Stimulated activated CD4-positive, alpha-beta T cell treated with anti-CD3 and anti-CD28 coated beads, Interleukin-12 subunit alpha, Interleukin-12 subunit beta, amount 100 ng/mL, for 48 hours (primary cell): ENCODE results near the gene BUD31.
"Not testable (repeated sequence)": the region's sequence is repeated elsewhere in the genome, so short reads cannot be mapped to it uniquely, and the experiment has no call there.

Experiments
- DNase-seq, 3 donors: peaks; one replicate each; pipeline ENCODE4 v3.0.0-alpha.2; 2020; ENCODE audit warnings: low read depth in 2 of 3, low spot score in 1 of 3

Gene BUD31

DNA sequence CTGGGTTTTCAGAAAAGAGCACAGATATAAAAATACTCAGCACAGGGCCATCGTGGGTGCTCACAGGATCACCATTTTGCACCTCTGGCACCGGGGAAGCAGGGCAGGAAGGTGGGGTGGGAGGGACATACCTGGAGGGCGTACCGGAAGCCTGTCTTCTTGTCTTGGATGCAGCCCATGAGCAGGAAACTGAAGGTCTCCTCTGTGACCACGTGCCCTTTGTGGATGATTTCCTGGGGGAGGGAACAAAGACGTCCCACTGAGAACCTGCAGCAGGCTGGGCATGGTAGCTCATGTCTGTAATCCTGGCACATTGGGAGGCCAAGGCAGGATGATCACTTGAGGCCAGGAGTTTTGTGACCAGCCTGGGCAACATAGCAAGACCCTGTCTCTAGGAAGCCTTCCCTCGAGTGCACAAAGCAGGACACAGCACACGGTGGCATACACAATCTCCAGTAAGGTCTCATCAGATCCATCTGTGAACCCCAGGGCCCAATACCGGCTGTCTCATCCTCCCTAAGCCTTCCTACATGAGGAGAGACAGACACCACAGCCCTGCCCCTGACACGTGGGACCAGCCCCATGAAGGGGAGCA, 20.3 kb downstream of the BUD31 start:
- no peak for DNase-seq

DNA sequence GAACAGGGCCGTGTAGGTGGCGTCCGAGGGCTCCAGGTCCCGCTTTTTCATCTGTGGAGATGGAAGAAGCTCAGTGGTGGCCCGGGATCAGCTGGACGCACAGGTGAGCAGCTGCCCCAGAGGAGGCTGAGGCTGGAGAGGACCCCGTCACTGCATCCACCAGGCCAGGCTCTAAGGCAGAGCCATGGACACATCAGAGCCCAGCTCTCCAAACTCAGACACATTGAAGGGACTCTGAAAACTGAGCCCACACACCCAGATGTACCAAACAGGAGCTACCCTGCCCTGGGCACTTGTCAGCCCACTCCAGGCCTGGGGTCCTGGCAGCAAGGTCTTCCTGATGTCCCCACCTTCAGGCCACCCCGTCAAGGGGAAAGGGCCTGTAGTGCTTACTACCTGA, 21.0 kb downstream of the BUD31 start:
- DNase-seq, result no peak

DNA sequence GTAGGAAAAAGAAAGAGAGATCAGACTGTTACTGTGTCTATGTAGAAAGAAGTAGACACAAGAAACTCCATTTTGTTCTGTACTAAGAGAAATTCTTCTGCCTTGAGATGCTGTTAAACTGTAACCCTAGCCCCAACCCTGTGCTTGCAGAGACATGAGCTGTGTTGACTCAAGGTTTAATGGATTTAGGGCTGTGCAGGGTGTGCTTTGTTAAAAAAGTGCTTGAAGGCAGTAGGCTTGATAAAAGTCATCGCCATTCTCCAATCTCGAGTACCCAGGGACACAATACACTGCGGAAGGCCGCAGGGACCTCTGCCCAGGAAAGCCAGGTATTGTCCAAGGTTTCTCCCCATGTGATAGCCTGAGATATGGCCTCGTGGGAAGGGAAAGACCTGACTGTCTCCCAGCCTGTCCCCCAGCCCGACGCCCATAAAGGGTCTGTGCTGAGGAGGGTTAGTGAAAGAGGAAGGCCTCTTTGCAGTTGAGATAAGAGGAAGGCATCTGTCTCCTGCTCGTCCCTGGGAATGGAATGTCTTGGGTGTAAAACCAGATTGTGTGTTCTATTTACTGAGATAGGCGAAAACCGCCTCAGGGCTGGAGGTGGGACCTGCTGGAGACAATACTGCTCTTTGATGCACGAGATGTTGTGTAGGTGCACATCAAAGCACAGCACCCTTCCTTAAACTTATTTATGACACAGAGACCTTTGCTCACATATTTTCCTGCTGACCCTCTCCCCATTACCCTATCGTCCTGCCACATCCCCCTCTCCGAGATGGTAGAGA, 23.2 kb downstream of the BUD31 start:
- not testable (repeated sequence) for DNase-seq

DNA sequence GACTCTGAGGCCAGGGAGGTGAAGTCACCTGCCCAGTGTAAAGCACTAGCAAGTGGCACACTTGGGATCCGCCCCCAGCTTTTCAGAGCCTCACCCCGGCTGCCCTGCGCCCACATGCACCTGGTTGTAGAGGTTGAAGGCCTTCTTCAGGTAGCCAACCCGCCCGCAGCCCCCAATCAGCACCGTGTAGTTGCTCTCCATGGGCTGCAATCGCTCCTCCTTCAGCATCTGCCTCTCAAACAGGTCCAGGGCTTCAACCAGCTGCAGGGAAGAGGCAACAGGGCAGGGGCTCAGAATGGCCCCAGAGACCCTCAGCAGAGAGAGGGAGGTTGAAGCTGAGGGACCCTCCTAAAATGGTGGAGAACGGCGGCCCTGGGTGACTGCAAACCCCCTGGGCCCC, 24.4 kb downstream of the BUD31 start:
- DNase-seq, result no peak

DNA sequence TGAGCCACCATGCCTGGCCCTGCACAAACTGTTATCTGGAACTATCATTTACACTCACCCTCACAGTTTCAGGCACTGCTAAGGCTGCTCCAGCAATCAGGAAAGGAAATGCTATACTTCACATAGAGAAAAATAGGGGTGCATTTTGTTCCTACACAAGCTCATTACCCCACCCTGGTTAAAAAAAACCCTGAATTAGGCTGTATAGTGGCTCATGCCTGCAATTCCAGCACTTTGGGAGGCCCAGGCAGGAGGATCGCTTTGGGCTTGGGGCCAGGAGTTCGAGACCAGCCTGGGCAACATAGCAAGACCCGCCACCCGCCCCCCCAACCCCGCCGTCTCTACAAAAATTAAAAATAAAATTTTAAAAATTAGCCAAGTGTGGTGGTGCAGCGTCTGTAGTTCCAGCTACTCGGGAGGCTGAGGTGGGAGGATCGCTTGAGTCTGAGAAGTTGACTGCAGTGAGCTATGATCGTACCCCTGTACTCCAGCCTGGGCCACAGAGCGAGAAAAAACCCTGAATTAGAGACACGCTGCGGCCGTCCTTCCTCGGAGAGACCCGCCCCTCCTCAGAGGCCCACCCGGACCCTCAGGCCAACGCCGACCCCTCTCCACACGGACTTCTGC, 29.3 kb downstream of the BUD31 start:
- DNase-seq, result no peak

DNA sequence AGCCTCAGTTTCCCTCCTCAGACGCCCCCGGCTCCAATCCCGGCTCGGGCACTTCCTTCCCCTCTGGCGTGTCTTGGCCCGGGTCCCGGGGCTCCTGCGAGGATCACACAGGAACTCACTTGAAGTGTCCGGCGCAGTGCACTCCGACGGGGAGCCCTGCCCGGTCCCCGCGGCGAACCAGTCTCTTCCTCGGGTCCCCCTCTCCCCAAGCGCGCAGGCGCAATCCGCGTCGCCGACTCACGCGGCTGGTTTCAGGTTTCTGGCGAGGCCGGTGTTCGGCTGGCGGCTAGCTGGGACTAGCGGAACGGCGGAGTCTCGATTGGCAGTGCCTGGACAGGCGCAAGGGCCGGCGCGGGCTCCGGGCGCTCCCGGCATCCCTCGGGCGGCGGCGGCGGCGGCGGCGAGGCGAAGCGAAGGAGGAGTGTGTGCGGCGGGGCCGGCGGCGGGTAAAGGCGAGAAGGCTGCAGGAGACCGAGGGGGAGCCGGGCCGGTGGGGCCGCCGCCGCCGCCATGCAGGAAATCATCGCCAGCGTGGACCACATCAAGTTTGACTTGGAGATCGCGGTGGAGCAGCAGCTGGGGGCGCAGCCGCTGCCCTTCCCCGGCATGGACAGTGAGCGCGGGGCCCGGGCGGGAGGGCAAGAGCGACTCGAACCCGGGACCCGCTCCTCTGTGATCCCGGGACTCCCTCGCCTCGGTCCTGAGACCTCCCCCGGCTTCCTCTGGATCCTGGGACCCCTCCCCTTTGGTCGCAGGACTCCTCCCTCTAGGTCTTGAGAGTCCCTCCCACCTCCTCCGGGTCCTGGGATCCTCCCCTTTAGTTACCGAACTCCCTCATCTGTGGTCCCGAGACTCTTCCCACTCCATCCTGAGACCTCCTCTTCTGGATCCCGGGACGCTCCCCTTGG, 30.1 kb downstream of the BUD31 start, which contains the start of the genes CPSF4 and PTCD1:
Gene CPSF4 (plus strand): TSS at position 371 of the 908 bp plus-strand sequence. CDS start 140 bp downstream, at position 511.
Gene PTCD1 (minus strand): TSS at position 226 of the 908 bp plus-strand sequence. CDS start 3,556 bp downstream, outside the sequence.
- peak; percentile 87 to 90 (median 90) for DNase-seq

DNA sequence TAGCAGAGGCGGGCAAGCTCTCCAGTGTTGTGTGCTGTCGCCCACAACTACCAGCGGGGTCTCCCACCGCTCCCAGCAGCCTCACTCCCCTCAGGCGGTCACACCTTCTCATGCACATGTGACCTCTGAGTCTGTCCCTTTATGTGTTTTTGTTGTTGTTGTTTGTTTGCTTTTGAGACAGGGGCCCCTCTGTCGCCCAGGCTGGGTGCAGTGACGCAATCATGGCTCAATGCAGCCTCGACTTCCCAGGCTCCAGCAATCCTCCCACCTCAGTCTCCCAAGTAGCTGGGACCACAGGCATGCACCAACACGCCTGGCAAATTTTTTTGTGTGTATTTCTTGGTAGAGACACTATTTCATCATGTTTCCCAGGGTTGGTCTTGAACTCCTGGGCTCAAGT, 31.4 kb downstream of the BUD31 start:
- no peak for DNase-seq

DNA sequence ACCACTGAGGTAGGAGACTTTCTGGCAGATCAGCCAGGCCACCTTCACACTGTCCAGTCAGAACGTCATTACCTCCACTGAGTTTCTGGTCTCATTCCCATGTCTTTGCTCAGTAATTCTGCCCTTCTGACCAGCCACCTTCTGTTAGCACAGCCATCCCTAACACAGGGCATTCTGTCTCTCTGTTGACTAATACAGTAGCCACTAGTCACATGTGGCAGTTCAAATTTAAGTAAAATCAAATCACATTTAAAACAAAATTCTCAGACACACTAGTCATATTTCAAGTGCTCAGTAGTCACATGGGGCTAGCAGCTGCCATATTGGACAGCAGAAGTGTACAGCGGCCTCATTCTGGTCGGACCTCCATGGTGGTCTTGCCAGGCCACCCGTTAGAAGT, 37.3 kb downstream of the BUD31 start:
- no peak for DNase-seq

DNA sequence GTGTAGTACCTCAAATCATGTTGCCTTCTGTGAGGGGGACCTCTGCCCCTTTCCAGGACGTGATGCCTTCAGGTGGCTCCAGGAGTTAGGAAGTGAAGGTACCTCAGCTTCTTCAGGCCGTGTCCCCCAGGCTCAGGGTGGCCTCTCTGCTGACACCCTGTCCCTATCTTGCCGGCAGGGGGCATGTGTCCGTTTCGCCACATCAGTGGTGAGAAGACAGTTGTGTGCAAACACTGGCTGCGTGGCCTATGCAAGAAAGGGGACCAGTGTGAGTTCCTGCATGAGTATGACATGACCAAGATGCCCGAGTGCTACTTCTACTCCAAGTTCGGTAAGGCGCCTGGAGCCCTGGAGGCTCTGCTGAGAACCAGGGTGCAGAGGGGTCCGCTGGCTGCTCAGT, 39.2 kb downstream of the BUD31 start:
- no peak for DNase-seq

DNA sequence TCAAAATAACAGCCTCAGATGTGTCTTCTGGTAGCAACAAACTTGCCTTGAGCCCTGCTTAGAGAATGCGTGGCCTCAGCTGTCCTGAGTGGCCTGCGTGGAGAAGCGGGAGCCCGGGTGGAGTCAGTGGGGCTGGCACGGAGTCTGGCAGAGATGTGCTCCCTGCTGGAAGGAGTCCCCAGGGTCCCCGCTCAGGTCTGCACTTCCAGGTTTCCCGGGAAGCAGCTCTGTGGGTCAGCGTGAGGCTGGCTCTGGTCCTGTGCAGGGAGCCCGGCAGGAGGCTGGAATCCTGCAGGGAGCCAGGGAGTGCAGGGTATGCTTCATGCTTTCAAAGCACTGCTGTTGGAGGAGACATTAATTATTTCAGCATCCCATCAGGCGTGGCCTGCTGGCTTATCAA, 40.1 kb downstream of the BUD31 start:
- no peak for DNase-seq

DNA sequence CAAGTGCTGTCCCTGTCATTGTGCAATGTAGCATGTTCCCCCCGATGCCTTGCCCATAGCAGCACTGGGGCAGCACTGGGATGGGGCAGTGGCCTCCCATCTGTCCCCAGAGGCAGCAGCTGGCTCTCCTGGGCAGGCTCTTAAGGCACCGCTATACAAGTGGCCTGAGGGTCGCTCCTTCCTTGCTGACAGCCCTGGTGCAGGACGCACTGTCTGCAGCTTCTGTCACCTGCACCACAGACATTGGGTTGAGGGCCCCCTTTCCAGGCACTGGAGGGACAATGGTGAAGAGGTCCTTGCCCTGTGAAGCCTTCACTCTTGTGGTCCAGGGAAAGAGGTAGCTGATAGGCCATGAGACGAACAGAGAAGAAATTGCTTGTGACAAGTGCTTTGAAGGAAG, 40.6 kb downstream of the BUD31 start:
- DNase-seq, result no peak

DNA sequence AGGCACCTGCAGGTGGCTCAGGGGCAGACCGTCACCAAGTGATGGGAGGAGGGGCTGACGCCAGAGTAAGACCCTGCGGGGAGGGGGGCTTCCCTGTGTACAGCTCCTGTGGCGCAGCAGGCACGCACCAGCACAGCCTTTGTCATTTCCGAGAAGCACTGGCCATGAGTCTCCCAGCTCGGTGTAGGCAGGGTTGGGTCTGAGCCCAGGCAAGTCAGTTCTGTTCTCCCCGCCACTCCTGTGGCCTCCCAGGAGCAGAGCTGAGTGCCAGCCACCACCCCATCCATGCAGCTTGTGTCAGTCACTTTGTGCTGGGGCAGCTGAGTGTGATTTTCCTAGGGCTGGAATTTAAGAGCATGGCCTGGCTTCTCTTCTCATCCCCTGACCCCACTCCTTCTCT, 43.2 kb downstream of the BUD31 start:
- DNase-seq, result no peak

DNA sequence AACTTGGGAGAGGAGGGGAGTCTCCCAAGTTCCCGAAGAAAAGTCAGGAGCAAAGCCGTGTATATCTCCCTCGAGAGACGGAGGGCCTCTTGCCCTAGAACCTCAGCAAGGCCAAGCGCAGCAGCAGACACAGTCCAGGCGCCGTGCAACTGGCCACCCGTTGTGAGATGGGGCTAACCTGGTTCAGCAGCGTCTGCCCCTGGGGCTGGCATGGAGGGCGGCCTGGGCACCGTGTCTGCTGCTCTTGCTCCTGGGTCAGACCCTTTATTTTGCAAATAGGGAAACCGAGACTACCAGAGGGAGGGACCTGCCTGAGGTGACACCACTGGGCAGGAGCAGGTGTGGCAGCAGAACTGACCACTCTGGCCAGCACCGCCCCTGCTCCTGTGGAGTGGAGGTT, 43.8 kb downstream of the BUD31 start:
- DNase-seq, result no peak

DNA sequence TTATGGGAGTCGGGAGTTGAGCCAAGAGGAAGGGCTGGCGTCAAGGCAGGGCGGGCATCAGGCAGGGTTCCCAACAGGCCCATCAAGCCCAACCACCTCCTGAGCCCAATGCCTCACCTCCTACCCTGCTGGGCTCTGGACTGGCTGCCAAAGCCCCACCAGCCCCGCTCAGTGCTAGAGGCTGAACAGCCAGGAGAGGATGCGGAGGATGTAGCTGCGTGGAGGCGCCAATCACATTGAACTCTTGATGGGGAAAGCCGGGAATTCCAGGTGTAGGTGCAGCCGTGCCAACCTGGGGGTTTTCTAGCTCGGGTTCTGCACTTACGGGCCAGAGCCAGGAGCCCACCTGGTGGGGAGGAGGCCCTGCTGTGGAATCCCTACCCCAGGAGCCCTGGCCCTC, 44.3 kb downstream of the BUD31 start:
- DNase-seq, result no peak

DNA sequence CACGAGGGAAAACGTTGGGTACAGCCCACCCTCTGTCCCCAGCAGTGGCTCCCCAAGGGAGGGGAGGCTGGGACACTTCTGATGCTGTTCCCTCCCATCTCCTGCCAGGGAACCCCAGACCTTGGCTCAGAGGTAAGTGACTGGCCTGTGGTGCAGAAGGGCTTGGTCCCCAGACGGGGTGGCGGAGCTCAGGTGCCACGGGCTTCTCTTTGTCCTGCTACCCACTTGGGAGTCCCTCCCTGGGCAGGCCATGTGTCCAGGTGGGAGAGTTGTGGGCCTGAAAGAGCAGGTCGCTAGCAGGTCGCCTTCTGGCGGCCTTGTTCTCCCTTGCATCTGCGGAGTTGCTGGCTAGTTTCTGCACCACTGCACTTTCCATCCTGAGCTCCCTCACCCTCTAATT, 47.1 kb downstream of the BUD31 start:
- no peak for DNase-seq

DNA sequence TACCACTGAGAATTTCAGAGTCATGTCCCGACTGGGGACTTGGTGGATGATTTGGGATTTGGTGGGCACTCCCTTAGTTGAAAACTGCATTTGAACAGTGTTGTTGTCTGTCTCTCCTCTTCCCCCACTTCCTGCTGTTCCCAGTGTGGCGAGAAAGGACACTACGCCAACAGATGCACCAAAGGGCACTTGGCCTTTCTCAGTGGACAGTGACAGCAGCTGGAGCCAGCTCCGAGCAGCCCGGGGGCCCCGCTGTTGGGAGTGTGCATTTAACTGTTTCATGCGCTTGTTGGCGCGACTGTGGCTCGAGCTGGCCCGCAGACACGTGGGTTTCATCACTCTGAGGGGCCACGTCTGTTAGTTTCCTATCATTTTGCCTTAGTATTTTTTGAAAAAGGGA, 47.5 kb downstream of the BUD31 start:
- no peak for DNase-seq

DNA sequence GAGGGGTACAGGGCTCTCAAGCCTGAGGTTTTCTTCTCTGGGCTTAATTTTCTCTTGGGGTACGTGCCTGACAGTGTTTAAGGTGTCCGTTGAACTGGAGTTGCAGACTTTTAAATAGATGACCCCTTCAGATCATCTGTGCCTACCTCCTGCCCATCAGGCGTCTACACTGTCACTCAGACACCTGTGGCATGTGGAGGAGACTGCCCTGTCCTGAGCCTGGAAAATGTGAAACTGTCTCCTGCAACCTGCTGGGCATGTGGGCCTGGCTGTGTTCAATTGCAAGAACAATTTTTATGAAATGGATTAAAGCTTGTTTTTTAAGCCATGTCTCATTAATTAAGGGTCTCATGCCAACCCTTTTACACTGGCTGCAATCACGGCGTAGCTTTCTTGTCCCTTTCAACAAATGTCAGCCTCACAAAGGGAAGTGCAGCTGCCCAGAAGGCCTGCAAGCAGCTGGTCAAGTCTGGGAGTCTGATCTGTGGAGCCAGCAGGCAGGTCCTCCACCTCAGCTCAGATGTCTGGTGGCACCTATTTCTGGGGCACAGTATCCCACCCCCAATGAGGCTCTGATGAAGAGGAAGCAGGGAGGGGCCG, 48.4 kb downstream of the BUD31 start:
- no peak for DNase-seq

DNA sequence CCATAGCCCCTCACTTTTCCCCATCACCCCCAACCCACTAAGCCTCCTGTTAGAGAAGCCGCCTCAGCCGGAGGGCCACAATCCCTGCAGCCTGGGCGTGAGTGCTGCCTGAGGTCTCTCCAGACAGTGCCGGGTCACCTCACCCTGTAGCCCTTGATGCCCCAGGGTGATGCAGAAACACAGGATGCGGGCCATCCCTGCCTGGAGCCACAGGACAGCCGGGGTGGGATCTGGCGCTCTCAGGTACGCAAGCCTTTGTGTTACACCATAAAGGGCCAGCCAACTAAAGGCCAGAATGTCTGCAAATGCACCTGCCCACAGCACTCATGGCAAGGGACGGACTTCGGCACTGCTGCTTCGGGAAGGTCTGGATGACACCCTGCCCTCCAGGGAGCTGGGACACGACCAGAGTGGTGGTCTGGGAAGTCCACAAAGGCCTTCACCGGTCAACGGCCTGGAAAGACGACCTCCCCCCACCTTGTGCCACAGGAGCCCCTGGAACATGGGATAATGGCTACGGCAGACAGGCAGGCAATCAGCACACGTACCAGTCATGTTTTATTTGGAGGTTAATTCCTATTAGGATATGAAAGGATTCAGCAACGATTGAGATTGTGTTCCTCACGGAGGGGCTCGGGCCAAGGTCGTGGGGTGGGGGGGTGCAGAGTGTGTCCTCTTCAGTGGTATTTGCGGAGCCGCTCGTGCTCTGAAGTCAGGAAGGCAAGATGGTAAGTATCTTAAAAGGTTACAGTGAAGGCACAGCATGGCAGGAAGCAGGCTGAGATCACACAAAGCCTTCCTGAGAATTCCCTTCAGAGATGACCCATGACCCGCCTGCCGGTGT, 49.1 kb downstream of the BUD31 start:
- no peak for DNase-seq

DNA sequence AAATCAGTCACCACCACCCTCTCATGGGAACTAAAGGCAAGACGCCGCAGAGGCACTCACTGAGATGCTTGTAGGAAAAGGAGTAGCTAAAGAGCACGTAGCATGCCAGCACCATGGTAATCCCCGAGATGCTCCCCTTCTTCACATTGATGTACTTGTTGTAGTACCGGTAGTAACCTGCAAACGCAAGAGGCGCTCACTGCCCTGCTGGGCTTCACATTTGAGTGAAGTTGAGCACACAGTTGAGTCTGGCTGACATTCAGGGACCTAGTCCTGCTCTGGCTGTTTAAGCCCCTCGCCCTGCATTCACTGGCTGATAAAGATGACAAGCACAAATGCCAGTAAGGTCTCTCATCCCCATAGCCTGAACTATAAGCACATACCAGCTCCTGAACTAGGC, 50.3 kb downstream of the BUD31 start:
- DNase-seq, result peak in 1 of 3 donors; percentile 22

DNA sequence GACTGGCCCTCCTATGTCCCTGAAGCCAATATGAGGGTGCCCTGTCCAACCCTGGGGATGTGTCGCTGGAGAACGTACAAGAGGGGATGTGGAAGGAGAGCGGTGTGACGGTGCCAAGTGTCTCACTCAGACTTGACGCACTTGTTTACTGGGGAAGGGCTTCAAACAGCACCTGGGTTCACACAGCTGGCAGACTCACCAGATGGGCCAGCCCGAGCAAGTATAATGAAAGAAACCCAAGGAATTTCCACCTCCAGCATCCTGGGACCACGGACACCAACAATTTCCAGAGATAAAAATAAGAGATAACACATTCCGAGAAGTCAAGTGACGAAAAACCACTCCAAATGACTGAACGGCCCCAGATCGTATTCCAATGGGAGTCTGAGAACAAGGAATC, 51.9 kb downstream of the BUD31 start:
- no peak for DNase-seq
